SH-SY5Y (cell line): ENCODE measurements around the gene SEMA4D.

Source experiments
- GATA2 ChIP-seq: IDR thresholded peaks from 2 replicates; pipeline ENCODE4 v1.6.1; 2011; ENCODE audit warnings: mild to moderate bottlenecking, low read depth, low read length
- GATA3 ChIP-seq: IDR thresholded peaks from 2 replicates; pipeline ENCODE4 v1.6.1; 2011; ENCODE audit warnings: low read depth, mild to moderate bottlenecking, low read length, moderate library complexity

DNA sequence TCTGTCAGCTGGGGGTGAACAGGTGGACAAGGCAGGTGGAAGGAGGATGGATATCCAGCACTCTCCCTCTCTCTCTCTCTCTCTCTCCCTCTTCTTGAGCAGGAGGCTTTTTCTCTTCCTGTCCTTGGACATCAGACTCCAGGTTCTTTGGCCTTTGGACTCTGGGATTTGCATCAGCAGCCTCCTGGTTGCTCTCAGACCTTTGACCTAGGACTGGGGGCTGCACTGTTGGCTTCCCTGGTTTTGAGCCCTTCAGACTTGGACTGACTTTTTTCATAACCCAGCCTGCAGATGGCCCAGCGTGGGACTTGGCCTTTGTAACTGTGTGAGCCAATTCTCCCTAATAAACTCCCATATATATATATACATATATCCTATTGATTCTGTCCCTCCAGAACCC, 35.0 kb upstream of the SEMA4D start:
- TF ChIP-seq GATA3 (no peak), GATA2 (no peak)
